ENCODE measurements around the gene CCT2. TPM values are rescaled to one million over a fixed set of nuclear protein-coding genes. Genes with fewer than 3 reads are reported as not detected.

Gene CCT2
- total RNA-seq, 1 experiment from 2014 or later: 398 TPM

- Histone ChIP-seq H3K4me2 (ENCODE audit: low read length) (no peak overlapping the region), H3K9ac (ENCODE audit: low read length) (no peak overlapping the region), H3K4me3 (replicated peaks in 1 of 2; ENCODE audit: low read depth in 1 of 2, low read length in 2 of 2) (no peak overlapping the region), H3K9me2 (ENCODE audit: insufficient read depth) (no peaks in the 10 kb centered on the region), H3K27me3 (ENCODE audit: insufficient read depth, low read length) (no peaks in the 10 kb centered on the region), H4K20me1 (ENCODE audit: insufficient read depth) (no peaks in the 10 kb centered on the region), H3K4me1 (ENCODE audit: control insufficient read depth in 1 of 2, insufficient read depth in 2 of 2, low read length in 2 of 2) (no peaks in the 10 kb centered on the region), H3K9me3 (ENCODE audit: control insufficient read depth in 1 of 2, insufficient read depth in 1 of 2, low read depth in 1 of 2, low read length in 2 of 2) (no peaks in the 10 kb centered on the region), H3K27ac (ENCODE audit: low read depth, low read length) (no peak overlapping the region), H2AFZ (ENCODE audit: low read depth, low read length, poor library complexity, severe bottlenecking) (no peak overlapping the region), H3K36me3 (ENCODE audit: control insufficient read depth in 1 of 2, insufficient read depth in 2 of 2, low read length in 2 of 2) (no peaks in the 10 kb centered on the region), H3K79me2 (ENCODE audit: insufficient read depth, low read length) (no peaks in the 10 kb centered on the region)
- CTCF ChIA-PET: no interaction called here
- DNase-seq (ENCODE audit: low read depth, low spot score) (no peak), ATAC-seq (no peak)
- intact Hi-C loops (cut with micrococcal nuclease): no loop called here
- no TSS peak for BruUV-seq (replicated peaks)
- RAD21 ChIA-PET (ENCODE audit: low non-redundant PET in 1 of 2, low total read pairs in 2 of 2, uncharacterized antibody in 2 of 2, unreplicated experiment in 2 of 2): no interaction called here
- POLR2A ChIA-PET: no interaction called here
- TF ChIP-seq, protein P1, sequence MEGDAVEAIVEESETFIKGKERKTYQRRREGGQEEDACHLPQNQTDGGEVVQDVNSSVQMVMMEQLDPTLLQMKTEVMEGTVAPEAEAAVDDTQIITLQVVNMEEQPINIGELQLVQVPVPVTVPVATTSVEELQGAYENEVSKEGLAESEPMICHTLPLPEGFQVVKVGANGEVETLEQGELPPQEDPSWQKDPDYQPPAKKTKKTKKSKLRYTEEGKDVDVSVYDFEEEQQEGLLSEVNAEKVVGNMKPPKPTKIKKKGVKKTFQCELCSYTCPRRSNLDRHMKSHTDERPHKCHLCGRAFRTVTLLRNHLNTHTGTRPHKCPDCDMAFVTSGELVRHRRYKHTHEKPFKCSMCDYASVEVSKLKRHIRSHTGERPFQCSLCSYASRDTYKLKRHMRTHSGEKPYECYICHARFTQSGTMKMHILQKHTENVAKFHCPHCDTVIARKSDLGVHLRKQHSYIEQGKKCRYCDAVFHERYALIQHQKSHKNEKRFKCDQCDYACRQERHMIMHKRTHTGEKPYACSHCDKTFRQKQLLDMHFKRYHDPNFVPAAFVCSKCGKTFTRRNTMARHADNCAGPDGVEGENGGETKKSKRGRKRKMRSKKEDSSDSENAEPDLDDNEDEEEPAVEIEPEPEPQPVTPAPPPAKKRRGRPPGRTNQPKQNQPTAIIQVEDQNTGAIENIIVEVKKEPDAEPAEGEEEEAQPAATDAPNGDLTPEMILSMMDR (IDR thresholded peaks at IDR 0.05 in 2 of 3, conservative IDR thresholded peaks at IDR 0.05 in 1 of 3; ENCODE audit: borderline replicate concordance in 1 of 3, insufficient read depth in 1 of 3, low read depth in 2 of 3, low read length in 2 of 3): no peak
- TF ChIP-seq JUND (IDR thresholded peaks at IDR 0.05) (no peak), FOSL1 (IDR thresholded peaks at IDR 0.05; ENCODE audit: low read depth) (no peak), EZH2 (IDR thresholded peaks at IDR 0.05) (no peak), ZFX (IDR thresholded peaks at IDR 0.05) (no peak), EZH2phosphoT487 (IDR thresholded peaks at IDR 0.05; ENCODE audit: borderline replicate concordance) (no peak), POLR2A (IDR thresholded peaks at IDR 0.05; ENCODE audit: borderline replicate concordance, extremely low read depth, insufficient read depth, insufficient read length) (no peak), CEBPB (IDR thresholded peaks at IDR 0.05; ENCODE audit: low read depth) (no peak), ATF3 (IDR thresholded peaks at IDR 0.05) (no peak)
Observed at GRCh38 chr12:69544087-69544486, 41.2 kb upstream of the CCT2 start.

DNA sequence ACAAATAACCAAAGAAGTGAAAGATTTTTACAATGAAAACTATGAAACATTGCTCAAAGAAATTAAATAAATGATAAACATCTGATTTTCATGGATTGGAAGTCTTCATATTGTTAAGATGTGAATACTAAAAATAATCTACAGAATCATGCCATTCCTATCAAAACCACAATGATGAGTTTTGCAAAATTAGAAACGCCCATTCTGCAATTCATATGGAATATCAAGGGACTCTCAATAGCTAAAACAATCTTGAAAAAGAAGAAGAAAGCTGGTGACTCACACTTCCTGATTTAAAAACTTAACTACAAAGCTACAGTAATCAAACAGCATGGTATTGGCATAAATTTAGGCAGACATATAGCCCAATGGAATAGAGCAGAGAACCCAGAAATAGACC, 40.2 kb upstream of the CCT2 start:
- no TSS peak for BruUV-seq (replicated peaks)
- CTCF ChIA-PET: no interaction called here
- intact Hi-C loops (cut with micrococcal nuclease): no loop called here
- H3K4me1 ChIP-seq (ENCODE audit: control insufficient read depth in 1 of 2, insufficient read depth in 2 of 2, low read length in 2 of 2): no peaks in the 10 kb centered on the region
- H3K9me3 ChIP-seq (ENCODE audit: control insufficient read depth in 1 of 2, insufficient read depth in 1 of 2, low read depth in 1 of 2, low read length in 2 of 2): no peaks in the 10 kb centered on the region
- no peaks in the 10 kb centered on the region for H4K20me1 ChIP-seq (ENCODE audit: insufficient read depth)
- no peak overlapping the region for H3K4me2 ChIP-seq (ENCODE audit: low read length)
- no peaks in the 10 kb centered on the region for H3K36me3 ChIP-seq (ENCODE audit: control insufficient read depth in 1 of 2, insufficient read depth in 2 of 2, low read length in 2 of 2)
- RAD21 ChIA-PET (ENCODE audit: low non-redundant PET in 1 of 2, low total read pairs in 2 of 2, uncharacterized antibody in 2 of 2, unreplicated experiment in 2 of 2): no interaction called here
- no peak for DNase-seq (ENCODE audit: low read depth, low spot score)
- no peak overlapping the region for H2AFZ ChIP-seq (ENCODE audit: low read depth, low read length, poor library complexity, severe bottlenecking)
- H3K4me3 ChIP-seq (replicated peaks in 1 of 2; ENCODE audit: low read depth in 1 of 2, low read length in 2 of 2): no peak overlapping the region
- H3K79me2 ChIP-seq (ENCODE audit: insufficient read depth, low read length): no peaks in the 10 kb centered on the region
- H3K27me3 ChIP-seq (ENCODE audit: insufficient read depth, low read length): no peaks in the 10 kb centered on the region
- no peak for ATAC-seq
- no peaks in the 10 kb centered on the region for H3K9me2 ChIP-seq (ENCODE audit: insufficient read depth)
- POLR2A ChIA-PET: no interaction called here
- no peak overlapping the region for H3K27ac ChIP-seq (ENCODE audit: low read depth, low read length)
- no peak overlapping the region for H3K9ac ChIP-seq (ENCODE audit: low read length)
- TF ChIP-seq ATF3 (IDR thresholded peaks at IDR 0.05) (no peak), EZH2 (IDR thresholded peaks at IDR 0.05) (no peak), JUND (IDR thresholded peaks at IDR 0.05) (no peak), MAX (IDR thresholded peaks at IDR 0.05) (no peak), SP1 (IDR thresholded peaks at IDR 0.05; ENCODE audit: low read depth) (no peak), RAD21 (IDR thresholded peaks at IDR 0.05; ENCODE audit: low read depth) (no peak), ZNF274 (IDR thresholded peaks at IDR 0.05; ENCODE audit: low read depth, low read length) (no peak), TCF7L2 (IDR thresholded peaks at IDR 0.05; ENCODE audit: borderline replicate concordance, extremely low read depth, insufficient read depth, insufficient read length) (no peak), YY1 (IDR thresholded peaks at IDR 0.05; ENCODE audit: extremely low read depth, insufficient replicate concordance, low read depth, low read length) (no peak), ELF1 (IDR thresholded peaks at IDR 0.05; ENCODE audit: borderline replicate concordance, low read depth) (no peak), ZFX (IDR thresholded peaks at IDR 0.05) (no peak), CEBPB (IDR thresholded peaks at IDR 0.05; ENCODE audit: low read depth) (no peak), SRF (IDR thresholded peaks at IDR 0.05; ENCODE audit: low read depth) (no peak)
- TF ChIP-seq, protein P2, sequence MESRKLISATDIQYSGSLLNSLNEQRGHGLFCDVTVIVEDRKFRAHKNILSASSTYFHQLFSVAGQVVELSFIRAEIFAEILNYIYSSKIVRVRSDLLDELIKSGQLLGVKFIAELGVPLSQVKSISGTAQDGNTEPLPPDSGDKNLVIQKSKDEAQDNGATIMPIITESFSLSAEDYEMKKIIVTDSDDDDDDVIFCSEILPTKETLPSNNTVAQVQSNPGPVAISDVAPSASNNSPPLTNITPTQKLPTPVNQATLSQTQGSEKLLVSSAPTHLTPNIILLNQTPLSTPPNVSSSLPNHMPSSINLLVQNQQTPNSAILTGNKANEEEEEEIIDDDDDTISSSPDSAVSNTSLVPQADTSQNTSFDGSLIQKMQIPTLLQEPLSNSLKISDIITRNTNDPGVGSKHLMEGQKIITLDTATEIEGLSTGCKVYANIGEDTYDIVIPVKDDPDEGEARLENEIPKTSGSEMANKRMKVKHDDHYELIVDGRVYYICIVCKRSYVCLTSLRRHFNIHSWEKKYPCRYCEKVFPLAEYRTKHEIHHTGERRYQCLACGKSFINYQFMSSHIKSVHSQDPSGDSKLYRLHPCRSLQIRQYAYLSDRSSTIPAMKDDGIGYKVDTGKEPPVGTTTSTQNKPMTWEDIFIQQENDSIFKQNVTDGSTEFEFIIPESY (IDR thresholded peaks at IDR 0.05; ENCODE audit: extremely low read depth, insufficient replicate concordance, low read length): no peak
